ENCODE results near the gene PSD2. TPM values are rescaled to one million over a fixed set of nuclear protein-coding genes. Genes with fewer than 3 reads are reported as not detected.

Gene PSD2
- total RNA-seq, 1 donor from 2014 or later = 0.25 TPM

- peaks cover 10% of the 10 kb centered on the region for H3K27me3 ChIP-seq (ENCODE audit: insufficient read depth, low read length)
- DNase-seq (ENCODE audit: low read depth) (no peak), FAIRE-seq (no peak)
- H4K20me1 ChIP-seq (ENCODE audit: insufficient read depth, low read length) = no peaks in the 10 kb centered on the region
- H3K27ac Mint-ChIP-seq (ENCODE audit: unreplicated experiment) = no peak overlapping the region
- no peaks in the 10 kb centered on the region for H3K36me3 ChIP-seq (ENCODE audit: insufficient read depth, low read length)
- H3K9me3 ChIP-seq (ENCODE audit: insufficient read depth, low read depth, low read length) = no peaks in the 10 kb centered on the region
- H3K79me2 ChIP-seq (ENCODE audit: insufficient read depth, low read length) = no peaks in the 10 kb centered on the region
- H3K4me3 Mint-ChIP-seq (ENCODE audit: unreplicated experiment) = no peak overlapping the region
- no peaks in the 10 kb centered on the region for H3K4me1 ChIP-seq (ENCODE audit: insufficient read depth, low read length)
- H3K9ac ChIP-seq (ENCODE audit: low read length) = no peak overlapping the region
- no peak overlapping the region for H3K27ac ChIP-seq (ENCODE audit: low read depth, low read length)
- no peak overlapping the region for H3K4me2 ChIP-seq (ENCODE audit: low read length)
- TF ChIP-seq CTCF (IDR thresholded peaks at IDR 0.05; ENCODE audit: insufficient read depth, low read depth, low read length) = no peak
- no peak for TF ChIP-seq EZH2 (IDR thresholded peaks at IDR 0.05; ENCODE audit: insufficient read depth, low read length)
- H3K9me3 Mint-ChIP-seq (ENCODE audit: unreplicated experiment) = no peaks in the 10 kb centered on the region
- H2AFZ ChIP-seq (ENCODE audit: low read depth, low read length) = no peak overlapping the region
- peaks cover 78% of the 10 kb centered on the region for H3K27me3 Mint-ChIP-seq (ENCODE audit: low read depth, unreplicated experiment)
- H3K36me3 Mint-ChIP-seq (ENCODE audit: low read depth, unreplicated experiment) = no peaks in the 10 kb centered on the region
- no peaks in the 10 kb centered on the region for H3K4me1 Mint-ChIP-seq (ENCODE audit: low read depth, unreplicated experiment)
- no peak overlapping the region for H3K4me3 ChIP-seq (ENCODE audit: insufficient read depth, low read depth, low read length)
Measured at GRCh38 chr5:139841549-139841948, 45.9 kb downstream of the PSD2 start.

GRCh38 chr5:139842321-139842720 is 46.7 kb downstream of the PSD2 start:
- H3K36me3 ChIP-seq (ENCODE audit: insufficient read depth, low read length) = no peaks in the 10 kb centered on the region
- H3K9ac ChIP-seq (ENCODE audit: low read length) = no peak overlapping the region
- no peak overlapping the region for H3K27ac ChIP-seq (ENCODE audit: low read depth, low read length)
- H3K4me3 ChIP-seq (ENCODE audit: insufficient read depth, low read depth, low read length) = no peak overlapping the region
- FAIRE-seq (no peak), DNase-seq (ENCODE audit: low read depth) (no peak)
- H3K4me1 Mint-ChIP-seq (ENCODE audit: low read depth, unreplicated experiment) = no peaks in the 10 kb centered on the region
- H3K4me3 Mint-ChIP-seq (ENCODE audit: unreplicated experiment) = no peak overlapping the region
- no peaks in the 10 kb centered on the region for H4K20me1 ChIP-seq (ENCODE audit: insufficient read depth, low read length)
- TF ChIP-seq CTCF (IDR thresholded peaks at IDR 0.05; ENCODE audit: insufficient read depth, low read depth, low read length) (no peak), EZH2 (IDR thresholded peaks at IDR 0.05; ENCODE audit: insufficient read depth, low read length) (no peak)
- no peak overlapping the region for H2AFZ ChIP-seq (ENCODE audit: low read depth, low read length)
- H3K27ac Mint-ChIP-seq (ENCODE audit: unreplicated experiment) = no peak overlapping the region
- H3K79me2 ChIP-seq (ENCODE audit: insufficient read depth, low read length) = no peaks in the 10 kb centered on the region
- peaks cover 14% of the 10 kb centered on the region for H3K27me3 ChIP-seq (ENCODE audit: insufficient read depth, low read length)
- H3K9me3 Mint-ChIP-seq (ENCODE audit: unreplicated experiment) = no peaks in the 10 kb centered on the region
- peaks cover 83% of the 10 kb centered on the region for H3K27me3 Mint-ChIP-seq (ENCODE audit: low read depth, unreplicated experiment)
- no peaks in the 10 kb centered on the region for H3K9me3 ChIP-seq (ENCODE audit: insufficient read depth, low read depth, low read length)
- H3K36me3 Mint-ChIP-seq (ENCODE audit: low read depth, unreplicated experiment) = no peaks in the 10 kb centered on the region
- no peak overlapping the region for H3K4me2 ChIP-seq (ENCODE audit: low read length)
- H3K4me1 ChIP-seq (ENCODE audit: insufficient read depth, low read length) = no peaks in the 10 kb centered on the region

- TF ChIP-seq CTCF (IDR thresholded peaks at IDR 0.05; ENCODE audit: insufficient read depth, low read depth, low read length) (no peak), EZH2 (IDR thresholded peaks at IDR 0.05; ENCODE audit: insufficient read depth, low read length) (no peak)
- Mint-ChIP-seq H3K4me1 (ENCODE audit: low read depth, unreplicated experiment) (no peaks in the 10 kb centered on the region), H3K9me3 (ENCODE audit: unreplicated experiment) (no peaks in the 10 kb centered on the region), H3K27me3 (ENCODE audit: low read depth, unreplicated experiment) (peaks cover 75% of the 10 kb centered on the region), H3K27ac (ENCODE audit: unreplicated experiment) (no peak overlapping the region), H3K36me3 (ENCODE audit: low read depth, unreplicated experiment) (no peaks in the 10 kb centered on the region), H3K4me3 (ENCODE audit: unreplicated experiment) (no peak overlapping the region)
- Histone ChIP-seq H3K4me3 (ENCODE audit: insufficient read depth, low read depth, low read length) (no peak overlapping the region), H4K20me1 (ENCODE audit: insufficient read depth, low read length) (no peaks in the 10 kb centered on the region), H3K9ac (ENCODE audit: low read length) (no peak overlapping the region), H3K79me2 (ENCODE audit: insufficient read depth, low read length) (no peaks in the 10 kb centered on the region), H2AFZ (ENCODE audit: low read depth, low read length) (no peak overlapping the region), H3K4me1 (ENCODE audit: insufficient read depth, low read length) (no peaks in the 10 kb centered on the region), H3K27ac (ENCODE audit: low read depth, low read length) (no peak overlapping the region), H3K36me3 (ENCODE audit: insufficient read depth, low read length) (no peaks in the 10 kb centered on the region), H3K4me2 (ENCODE audit: low read length) (no peak overlapping the region), H3K9me3 (ENCODE audit: insufficient read depth, low read depth, low read length) (no peaks in the 10 kb centered on the region), H3K27me3 (ENCODE audit: insufficient read depth, low read length) (peaks cover 14% of the 10 kb centered on the region)
- no peak for FAIRE-seq
- DNase-seq (ENCODE audit: low read depth) = no peak
Measured at GRCh38 chr5:139843991-139844390, 48.4 kb downstream of the PSD2 start.

Measured in astrocyte (in vitro differentiated cells and primary cell).